ENCODE results near the gene PDE2A.

DNA sequence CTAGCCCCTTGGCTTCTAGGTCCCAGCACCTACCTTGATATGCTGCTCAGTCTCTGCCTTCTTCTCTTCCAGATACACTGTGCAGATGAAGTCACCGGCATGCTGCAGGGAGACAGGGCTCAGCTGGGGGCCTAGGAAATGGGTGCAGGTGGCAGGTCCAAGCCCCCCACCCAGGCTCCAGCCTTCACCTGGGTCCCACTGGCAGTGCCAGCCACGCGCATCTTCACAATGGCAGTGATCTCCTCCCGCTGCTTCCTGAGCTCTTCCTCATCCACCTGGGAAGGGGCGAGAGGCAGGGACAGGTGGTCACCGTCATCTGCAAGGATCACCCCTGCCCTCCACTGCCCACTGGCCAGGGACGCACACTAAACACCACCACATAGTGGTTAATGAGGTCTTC lies 21.1 kb upstream of the PDE2A start:
- TF ChIP-seq, protein P1, sequence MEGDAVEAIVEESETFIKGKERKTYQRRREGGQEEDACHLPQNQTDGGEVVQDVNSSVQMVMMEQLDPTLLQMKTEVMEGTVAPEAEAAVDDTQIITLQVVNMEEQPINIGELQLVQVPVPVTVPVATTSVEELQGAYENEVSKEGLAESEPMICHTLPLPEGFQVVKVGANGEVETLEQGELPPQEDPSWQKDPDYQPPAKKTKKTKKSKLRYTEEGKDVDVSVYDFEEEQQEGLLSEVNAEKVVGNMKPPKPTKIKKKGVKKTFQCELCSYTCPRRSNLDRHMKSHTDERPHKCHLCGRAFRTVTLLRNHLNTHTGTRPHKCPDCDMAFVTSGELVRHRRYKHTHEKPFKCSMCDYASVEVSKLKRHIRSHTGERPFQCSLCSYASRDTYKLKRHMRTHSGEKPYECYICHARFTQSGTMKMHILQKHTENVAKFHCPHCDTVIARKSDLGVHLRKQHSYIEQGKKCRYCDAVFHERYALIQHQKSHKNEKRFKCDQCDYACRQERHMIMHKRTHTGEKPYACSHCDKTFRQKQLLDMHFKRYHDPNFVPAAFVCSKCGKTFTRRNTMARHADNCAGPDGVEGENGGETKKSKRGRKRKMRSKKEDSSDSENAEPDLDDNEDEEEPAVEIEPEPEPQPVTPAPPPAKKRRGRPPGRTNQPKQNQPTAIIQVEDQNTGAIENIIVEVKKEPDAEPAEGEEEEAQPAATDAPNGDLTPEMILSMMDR (IDR thresholded peaks at IDR 0.05): no peak
- no peak for TF ChIP-seq POLR2AphosphoS5 (IDR thresholded peaks at IDR 0.05)

Data from breast epithelium (tissue), 3 donors.